NCI-H460 (cell line): ENCODE data around the gene TRMT112. TPM values are rescaled to one million over a fixed set of nuclear protein-coding genes. Genes with fewer than 3 reads are reported as not detected.

Experiments used
- DNase-seq: peaks from one replicate; pipeline ENCODE4 v3.0.0-alpha.2; 2016; ENCODE audit warnings: low read depth; ENCODE audit errors: extremely low read depth
- small RNA-seq, 2 experiments: library from RNA; depleted of rRNA; stranded (forward); fragments of <200 nt; gene quantifications; one replicate each; pipeline ENCODE3, GENCODE V24; 2014
- total RNA-seq: library from RNA; depleted of rRNA; stranded (reverse); fragments of >200 nt; shearing (Covaris generic); gene quantifications from 2 replicates; pipeline ENCODE4 v1.2.3, GENCODE V29; 2014; rRNA removed

The TRMT112 gene
- total RNA-seq, 1 experiment from 2014 or later: 202 TPM

DNA sequence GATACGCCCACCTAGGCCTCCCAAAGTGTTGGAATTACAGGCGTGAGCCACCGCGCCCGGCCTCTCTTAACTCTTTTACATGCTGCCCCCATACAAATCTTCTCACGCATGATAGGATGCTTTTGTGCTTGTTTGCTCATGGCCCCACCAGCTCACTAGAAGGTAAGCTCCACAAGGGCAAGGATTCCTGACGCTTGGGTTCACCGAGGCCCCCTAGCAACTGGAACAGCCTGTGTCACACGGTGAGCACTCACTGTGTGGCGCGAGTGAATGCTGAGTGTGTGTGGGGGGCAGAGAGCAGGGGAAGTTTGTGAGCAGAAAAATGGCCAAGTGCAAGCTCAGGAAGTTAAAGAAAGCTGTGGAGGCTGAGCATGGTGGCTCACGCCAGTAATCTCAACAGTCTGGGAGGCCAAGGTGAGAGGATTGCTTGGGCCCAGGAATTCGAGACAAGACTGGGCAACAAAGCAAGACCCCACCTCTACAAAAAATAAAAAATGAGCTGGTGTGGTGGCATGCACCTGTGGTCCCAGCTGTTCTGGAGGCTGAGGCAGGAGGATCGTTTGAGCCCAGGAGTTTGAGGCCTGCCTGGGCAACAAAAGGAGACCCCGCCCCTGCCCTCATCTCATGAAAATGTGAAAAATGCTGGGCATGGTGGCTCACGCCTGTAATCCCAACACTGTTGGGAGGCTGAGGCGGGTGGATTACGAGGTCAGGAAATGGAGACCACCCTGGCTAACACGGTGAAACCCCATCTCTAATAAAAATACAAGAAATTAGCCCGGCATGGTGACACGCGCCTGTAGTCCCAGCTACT lies 35.2 kb downstream of the TRMT112 start:
- DNase-seq: no peak

DNA sequence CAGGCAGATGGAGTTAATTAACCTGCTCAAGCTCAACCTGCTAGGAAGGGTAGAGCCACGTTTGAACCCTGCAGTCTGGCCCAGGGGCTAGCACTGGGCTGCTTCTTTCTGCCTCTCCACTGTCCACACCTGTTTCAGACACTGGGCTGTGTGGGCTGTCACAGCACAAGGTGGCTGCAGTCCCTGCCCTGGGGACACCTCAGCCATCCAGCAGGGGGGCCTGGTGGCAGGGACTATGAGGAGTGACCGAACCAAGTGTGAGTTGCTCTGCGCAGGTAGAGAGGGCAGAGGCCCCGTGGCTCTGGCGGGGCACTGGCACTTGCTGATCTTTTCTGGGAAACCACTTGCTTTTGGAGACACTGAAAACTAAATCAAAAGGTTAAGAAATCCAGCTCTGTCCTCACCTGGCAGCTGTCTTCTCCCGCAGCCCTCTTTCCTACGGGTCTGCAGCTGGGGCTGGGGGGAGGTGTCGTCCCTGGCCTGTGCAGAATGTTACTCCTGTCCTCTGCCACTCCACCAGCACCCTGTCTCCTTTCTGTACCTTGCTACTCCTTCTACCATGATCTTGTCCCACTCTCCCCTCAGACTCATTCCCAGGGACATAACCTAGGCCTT lies 38.7 kb downstream of the TRMT112 start:
- DNase-seq: no peak

DNA sequence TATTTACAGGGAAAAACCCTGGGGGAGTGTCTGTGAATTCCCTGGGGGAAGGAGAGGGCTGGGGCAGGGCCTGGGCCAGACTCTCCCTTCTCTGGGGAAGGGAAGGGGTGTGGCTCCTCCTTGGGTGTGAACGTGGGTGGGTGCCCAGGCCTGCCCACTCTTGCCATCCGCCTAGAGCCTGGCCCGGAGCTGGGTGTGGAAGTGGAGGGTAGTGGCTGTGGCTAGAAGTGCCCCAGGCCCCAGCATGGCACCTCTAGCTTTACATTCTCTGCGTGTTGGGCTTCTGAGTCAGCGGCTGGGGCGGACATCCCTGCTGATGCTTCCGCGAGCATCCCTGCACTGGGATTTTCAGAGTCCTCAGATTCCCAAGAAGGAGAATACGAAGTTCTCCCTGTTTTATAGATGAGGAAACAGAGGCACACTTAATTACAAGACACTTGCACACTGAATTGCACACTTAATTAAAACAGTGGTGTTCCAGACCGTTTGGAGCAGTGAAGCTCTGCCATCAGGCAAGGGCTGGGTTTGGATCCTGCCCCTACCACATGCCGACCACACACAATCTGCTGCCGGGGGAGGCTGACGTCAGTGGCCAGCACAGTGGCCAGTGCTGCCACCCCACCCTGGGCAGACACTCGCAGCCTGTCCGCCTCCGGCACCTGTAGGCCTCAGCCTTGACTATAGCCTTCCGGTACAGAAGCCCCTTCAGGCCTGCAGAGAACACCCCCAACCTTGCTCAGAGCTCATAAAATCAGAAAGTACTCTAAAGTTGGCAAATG lies 40.5 kb downstream of the TRMT112 start:
- peak; percentile 89 for DNase-seq

DNA sequence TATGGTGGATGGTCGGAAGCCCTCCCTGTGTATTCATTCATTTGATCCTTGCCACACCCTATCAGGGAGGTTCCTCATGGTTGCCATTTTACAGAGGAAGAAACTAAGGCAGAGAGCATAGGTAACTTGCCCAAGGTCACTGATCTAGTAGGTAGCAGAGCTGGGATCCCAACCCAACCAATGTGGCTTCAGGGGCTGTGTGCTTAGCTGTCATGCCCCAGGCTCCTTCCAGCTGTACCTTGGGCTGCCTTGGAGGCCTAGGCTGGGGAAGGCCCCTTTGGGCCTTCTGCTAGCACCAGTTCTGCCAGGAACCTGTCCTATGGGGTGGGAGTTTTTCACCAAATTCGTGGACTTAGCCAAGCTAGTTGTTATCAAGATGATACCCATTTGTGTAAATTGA lies 41.5 kb downstream of the TRMT112 start:
- no peak for DNase-seq

DNA sequence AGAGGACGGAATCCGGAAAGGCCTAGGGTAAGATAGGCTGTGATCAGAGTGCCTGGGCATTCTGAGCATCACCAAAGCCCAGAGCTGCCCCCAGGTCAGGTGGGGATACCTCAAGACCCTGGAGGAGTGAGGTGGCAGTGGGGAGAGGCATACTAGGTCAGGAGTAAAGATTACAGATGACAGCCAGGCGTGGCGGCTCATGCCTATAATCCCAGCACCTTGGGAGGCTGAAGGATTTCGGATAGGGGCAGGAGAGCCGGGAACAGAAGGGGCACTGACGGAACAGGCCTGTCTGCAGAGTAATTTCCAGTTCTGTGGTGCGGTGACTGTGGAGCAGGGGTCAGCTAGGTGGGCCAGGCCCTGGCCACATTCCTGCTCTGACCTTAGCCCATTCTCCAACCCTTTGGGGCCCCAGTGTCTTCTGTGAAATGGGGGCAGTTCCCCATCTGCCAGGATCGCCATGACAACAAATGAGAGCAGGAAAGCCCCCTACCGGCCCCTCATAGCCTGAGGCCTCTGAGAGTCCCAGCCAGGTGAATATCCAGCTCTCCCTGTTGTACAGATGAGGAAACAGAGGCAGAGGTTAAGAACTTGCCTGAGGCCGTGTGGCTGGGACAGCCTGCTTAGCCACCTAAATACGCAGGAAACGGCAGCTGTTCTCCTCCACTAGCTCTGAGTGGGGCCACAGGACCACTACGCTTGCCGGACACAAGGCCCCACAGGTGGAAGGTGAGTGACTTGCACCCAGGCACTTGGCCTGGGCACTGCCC lies 42.1 kb downstream of the TRMT112 start:
- DNase-seq: no peak

DNA sequence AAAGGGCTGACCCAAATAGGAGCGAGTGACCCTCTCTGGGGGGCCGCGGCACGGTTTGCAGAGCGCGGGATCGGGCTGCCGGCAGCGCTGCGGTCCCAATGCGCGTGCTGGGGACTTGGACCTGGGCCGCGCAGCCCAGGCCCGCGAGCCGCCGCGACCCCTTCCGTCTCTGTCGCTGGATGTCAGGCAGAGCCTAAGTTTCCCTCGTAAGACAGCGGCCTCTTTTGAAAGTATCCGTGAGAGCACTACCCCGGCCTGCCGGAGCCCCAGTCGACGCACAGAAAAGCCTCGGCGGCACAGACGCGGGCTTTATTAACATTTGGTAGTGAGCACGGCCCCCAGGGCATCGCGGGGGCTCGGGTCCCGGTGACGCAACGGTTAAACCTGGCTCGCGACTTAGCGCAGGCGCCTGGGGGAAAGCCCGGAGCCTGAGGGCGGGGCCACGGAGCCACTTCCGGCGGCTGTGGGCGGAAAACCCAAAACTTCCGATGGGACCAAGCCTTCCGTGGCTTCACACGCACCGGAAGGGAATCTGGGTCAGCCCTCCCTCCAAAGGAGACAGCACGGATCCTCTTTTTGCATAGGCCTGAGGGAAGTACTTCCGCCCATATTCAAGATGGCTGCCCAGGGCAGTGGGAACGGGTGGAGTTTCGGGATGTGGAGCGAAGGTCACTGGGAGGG lies 47.7 kb downstream of the TRMT112 start:
- peak; percentile 98 for DNase-seq

DNA sequence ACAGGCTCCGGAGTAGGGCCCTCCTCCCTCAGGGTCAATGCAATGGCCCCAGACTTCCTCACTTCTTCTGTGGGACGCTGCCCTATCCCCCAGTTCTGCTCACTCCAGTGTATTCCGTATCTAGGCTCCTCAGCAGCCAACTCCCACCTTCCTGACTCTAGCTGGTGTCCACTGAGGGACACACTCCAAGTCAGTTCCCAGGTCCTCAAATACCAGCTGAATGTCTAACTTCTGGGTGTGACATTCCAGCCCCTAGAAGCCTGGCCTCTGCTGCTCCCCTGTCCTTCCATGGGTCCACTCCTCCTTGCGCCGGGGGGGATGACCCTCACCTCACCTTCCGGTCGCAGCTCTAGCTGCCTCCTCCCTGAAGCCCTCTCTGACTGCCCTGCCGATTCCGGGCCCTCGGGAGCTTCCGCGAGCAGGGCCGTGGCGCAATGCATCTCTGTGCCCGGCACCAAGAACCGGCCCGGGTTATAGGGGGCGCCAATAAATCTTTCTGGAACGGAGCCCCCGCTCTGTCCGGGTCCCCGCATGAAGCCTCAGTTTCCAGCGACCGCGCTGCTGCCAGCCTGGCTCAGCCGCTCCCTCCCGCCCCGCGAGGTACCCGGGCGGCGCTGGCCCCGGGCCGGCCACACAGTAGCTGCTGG lies 48.3 kb downstream of the TRMT112 start:
- peak; percentile 43 for DNase-seq

DNA sequence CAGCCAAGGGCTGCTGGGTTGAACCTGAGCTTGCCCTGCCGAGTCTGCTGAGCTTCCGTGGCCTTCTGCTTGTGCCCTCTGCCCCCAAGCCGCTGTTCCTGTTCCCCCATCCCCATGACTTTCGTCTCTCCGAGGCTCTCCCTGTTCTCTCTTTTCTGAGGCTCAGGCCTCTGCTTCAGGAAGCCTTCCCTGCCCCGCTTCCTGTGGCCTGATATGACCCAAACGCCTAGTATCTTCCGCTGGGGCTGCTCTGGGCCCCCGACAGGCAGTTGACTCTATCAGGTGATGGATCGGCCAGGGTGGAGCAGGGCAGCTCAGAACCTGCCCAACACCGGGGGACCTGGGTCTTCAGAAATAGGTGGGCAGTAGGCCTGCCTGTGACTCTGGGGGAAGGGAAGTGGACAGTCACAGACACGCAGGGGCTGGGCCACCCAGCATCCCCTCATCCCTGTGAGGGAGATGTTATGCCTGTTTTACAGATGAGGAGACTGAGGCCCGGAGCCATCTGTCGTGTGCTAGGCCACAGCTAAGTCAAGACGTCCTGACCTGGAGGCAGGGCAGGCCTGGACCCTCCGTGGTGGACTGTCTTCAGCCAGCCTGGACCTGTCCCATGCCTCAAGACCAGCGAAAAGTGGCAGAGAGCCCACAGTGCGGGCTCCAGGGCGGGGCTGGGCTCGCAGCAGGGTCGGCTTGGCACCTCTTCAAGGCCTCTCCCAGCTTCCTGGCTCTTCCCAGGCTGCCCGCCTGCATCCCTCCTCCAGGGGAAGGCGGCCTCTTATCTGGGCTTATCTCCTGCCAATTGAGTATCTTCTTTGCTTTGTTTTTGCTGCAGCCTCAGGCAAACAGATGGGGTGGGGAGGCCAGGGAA lies 49.1 kb downstream of the TRMT112 start:
- peak; percentile 35 for DNase-seq

DNA sequence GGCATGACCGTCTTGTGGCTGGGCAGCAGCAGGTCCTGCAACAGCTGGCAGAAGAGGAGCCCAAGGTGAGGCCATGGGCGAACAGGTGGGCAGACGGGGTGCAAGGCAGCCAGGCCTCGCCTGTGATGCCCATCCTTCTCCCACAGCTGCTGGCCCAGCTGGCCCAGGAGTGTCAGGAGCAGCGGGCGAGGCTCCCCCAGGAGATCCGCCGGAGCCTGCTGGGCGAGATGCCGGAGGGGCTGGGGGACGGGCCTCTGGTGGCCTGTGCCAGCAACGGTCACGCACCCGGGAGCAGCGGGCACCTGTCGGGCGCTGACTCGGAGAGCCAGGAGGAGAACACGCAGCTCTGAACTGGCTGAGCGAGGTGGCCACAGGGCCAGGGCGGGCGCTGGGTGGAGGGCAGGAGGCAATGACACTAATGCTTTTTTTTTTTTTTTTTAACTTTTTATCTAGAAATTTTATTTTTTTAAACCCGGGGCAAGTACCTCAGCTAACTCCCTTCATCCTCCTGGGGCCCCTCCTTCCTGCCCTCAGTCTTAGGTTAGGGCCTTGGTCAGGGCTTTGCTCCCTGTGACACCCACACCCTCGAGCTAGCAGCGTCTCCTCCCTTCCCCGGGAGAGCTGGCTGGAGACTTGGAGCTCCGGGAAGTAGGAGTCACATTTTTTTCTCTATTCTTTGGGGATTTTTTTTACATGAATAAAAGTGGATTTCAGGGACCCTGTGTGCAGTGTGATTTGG lies 50.0 kb downstream of the TRMT112 start:
- no peak for DNase-seq

Small RNA genes within 50 kb of the gene (small RNA-seq; reads per million reads assigned to genes)
- gene MIR7155 (0 to 0.41 reads per million in 2 experiments), gene RF00019 (0 reads per million in 2 experiments)

Other genes with a start within 250 kb of the TRMT112 start
- 29.3 and 32.2 TPM in 2 replicates for gene MACROD1, start 151.4 kb downstream of the TRMT112 start, total RNA-seq
- gene STIP1, start 131.4 kb downstream of the TRMT112 start, total RNA-seq: 147 and 154 TPM in 2 replicates
- 55.8 and 60.2 TPM in 2 replicates for gene FERMT3, start 110.8 kb downstream of the TRMT112 start, total RNA-seq
- 14.5 and 19.4 TPM in 2 replicates for gene TRPT1, start 91.4 kb downstream of the TRMT112 start, total RNA-seq
- gene NUDT22, start 91.3 kb downstream of the TRMT112 start, total RNA-seq: 24.6 and 27.5 TPM in 2 replicates
- gene DNAJC4, start 87.0 kb downstream of the TRMT112 start, total RNA-seq: 7.9 and 8.7 TPM in 2 replicates
- 8.7 and 10.9 TPM in 2 replicates for gene VEGFB, start 83.0 kb downstream of the TRMT112 start, total RNA-seq
- gene FKBP2, start 76.5 kb downstream of the TRMT112 start, total RNA-seq: 57.6 and 61.0 TPM in 2 replicates
- gene PPP1R14B, start 70.6 kb downstream of the TRMT112 start, total RNA-seq: 184 and 245 TPM in 2 replicates
- 15.4 and 16.2 TPM in 2 replicates for gene PLCB3, start 66.0 kb downstream of the TRMT112 start, total RNA-seq
- gene BAD, start 32.9 kb downstream of the TRMT112 start, total RNA-seq: 66.2 and 68.0 TPM in 2 replicates
- gene GPR137, start 31.7 kb downstream of the TRMT112 start, total RNA-seq: 16.4 and 20.0 TPM in 2 replicates
- gene KCNK4, start 26.3 kb downstream of the TRMT112 start, total RNA-seq: 0.10 TPM in 1 of 2 replicates, not detected in the other
- 0.59 and 2.0 TPM in 2 replicates for gene CATSPERZ, start 17.2 kb downstream of the TRMT112 start, total RNA-seq
- gene ESRRA, start 12.0 kb downstream of the TRMT112 start, total RNA-seq: 42.2 and 52.8 TPM in 2 replicates
- 205 and 210 TPM in 2 replicates for gene PRDX5, start 562 bp upstream of the TRMT112 start, total RNA-seq
- 2.8 and 3.7 TPM in 2 replicates for gene CCDC88B, start 22.6 kb upstream of the TRMT112 start, total RNA-seq
- 15.1 and 16.8 TPM in 2 replicates for gene RPS6KA4, start 41.6 kb upstream of the TRMT112 start, total RNA-seq
- 0.02 TPM in 1 of 2 replicates, not detected in the other for gene SLC22A11, start 238.4 kb upstream of the TRMT112 start, total RNA-seq